Neural progenitor cell (in vitro differentiated cells): ENCODE data around the gene DPF3. TPM values are rescaled to one million over a fixed set of nuclear protein-coding genes. Genes with fewer than 3 reads are reported as not detected.

ENCODE experiments used
- DNase-seq: peaks from one replicate; pipeline ENCODE4 v3.0.0-alpha.2; 2016; ENCODE audit warnings: low spot score
- H2AFZ ChIP-seq: fragments of 200-600 bp; sonication (generic); replicated peaks from 2 replicates; pipeline ENCODE4 v1.6.1; 2016; ENCODE audit warnings: antibody characterized with exemption
- H3F3A ChIP-seq: fragments of 200-600 bp; sonication (generic); 2 replicates; pipeline ENCODE4 v1.6.1; 2016; ENCODE audit warnings: antibody characterized with exemption, low read depth
- H3K27ac ChIP-seq: fragments of 200-600 bp; sonication (generic); 2 replicates; pipeline ENCODE4 v1.5.1; 2016; ENCODE audit warnings: mild to moderate bottlenecking
- H3K27me3 ChIP-seq: fragments of 200-600 bp; sonication (generic); 2 replicates; pipeline ENCODE4 v1.6.1; 2016; ENCODE audit warnings: mild to moderate bottlenecking, moderate library complexity
- H3K36me3 ChIP-seq: fragments of 200-600 bp; sonication (generic); 2 replicates; pipeline ENCODE4 v1.5.1; 2016
- H3K4me1 ChIP-seq: fragments of 200-600 bp; sonication (generic); 2 replicates; pipeline ENCODE4 v1.6.1; 2016; ENCODE audit warnings: mixed run types
- H3K4me2 ChIP-seq: fragments of 200-600 bp; sonication (generic); 2 replicates; pipeline ENCODE4 v1.6.1; 2016
- H3K4me3 ChIP-seq: fragments of 200-600 bp; sonication (generic); 2 replicates; pipeline ENCODE4 v1.5.1; 2016
- H3K79me2 ChIP-seq: fragments of 200-600 bp; sonication (generic); 2 replicates; pipeline ENCODE4 v1.6.1; 2016; ENCODE audit warnings: low read depth
- H3K9ac ChIP-seq: fragments of 200-600 bp; sonication (generic); 2 replicates; pipeline ENCODE4 v1.6.1; 2016
- H3K9me3 ChIP-seq: fragments of 200-600 bp; sonication (generic); 2 replicates; pipeline ENCODE4 v1.5.1; 2016; ENCODE audit warnings: low read depth
- H4K20me1 ChIP-seq: fragments of 200-600 bp; sonication (generic); 2 replicates; pipeline ENCODE4 v1.6.1; 2016; ENCODE audit warnings: low read depth
- H3K27ac Mint-ChIP-seq: 3 replicates; pipeline ENCODE4 v1.8.0; 2021; ENCODE audit warnings: mixed read lengths
- H3K27me3 Mint-ChIP-seq: 2 replicates; pipeline ENCODE4 v1.8.0; 2022; ENCODE audit warnings: low read depth, mild to moderate bottlenecking, inconsistent platforms, moderate library complexity, mixed read lengths; ENCODE audit not compliant: insufficient read depth
- H3K36me3 Mint-ChIP-seq: 3 replicates; pipeline ENCODE4 v1.8.0; 2021; ENCODE audit warnings: mixed read lengths
- H3K4me1 Mint-ChIP-seq: 3 replicates; pipeline ENCODE4 v1.8.0; 2021; ENCODE audit warnings: mixed read lengths
- H3K4me3 Mint-ChIP-seq: 3 replicates; pipeline ENCODE4 v1.8.0; 2021; ENCODE audit warnings: mild to moderate bottlenecking, moderate library complexity, mixed read lengths
- H3K9me3 Mint-ChIP-seq: 3 replicates; pipeline ENCODE4 v1.8.0; 2020; ENCODE audit warnings: mixed read lengths
- EZH2 ChIP-seq: fragments of 200-600 bp; sonication (generic); IDR thresholded peaks from 2 replicates; pipeline ENCODE4 v1.6.1; 2017; ENCODE audit warnings: antibody characterized with exemption, mild to moderate bottlenecking, moderate library complexity
- EZH2phosphoT487 ChIP-seq: fragments of 200-600 bp; sonication (generic); IDR thresholded peaks from 2 replicates; pipeline ENCODE4 v1.6.1; 2017; ENCODE audit warnings: antibody characterized with exemption
- total RNA-seq: library from RNA; depleted of rRNA; stranded (reverse); fragments of >200 nt; gene quantifications from 2 replicates; pipeline ENCODE4 v1.2.3, GENCODE V29; 2015; ENCODE audit warnings: low replicate concordance
- TF ChIP-seq, protein P1 (sequence below): fragments of 200-600 bp; sonication (generic); IDR thresholded peaks from 2 replicates; pipeline ENCODE4 v1.5.1; 2017; ENCODE audit warnings: antibody characterized with exemption, mild to moderate bottlenecking

DPF3 gene
- total RNA-seq, 1 donor from 2014 or later, result not detected

DNA sequence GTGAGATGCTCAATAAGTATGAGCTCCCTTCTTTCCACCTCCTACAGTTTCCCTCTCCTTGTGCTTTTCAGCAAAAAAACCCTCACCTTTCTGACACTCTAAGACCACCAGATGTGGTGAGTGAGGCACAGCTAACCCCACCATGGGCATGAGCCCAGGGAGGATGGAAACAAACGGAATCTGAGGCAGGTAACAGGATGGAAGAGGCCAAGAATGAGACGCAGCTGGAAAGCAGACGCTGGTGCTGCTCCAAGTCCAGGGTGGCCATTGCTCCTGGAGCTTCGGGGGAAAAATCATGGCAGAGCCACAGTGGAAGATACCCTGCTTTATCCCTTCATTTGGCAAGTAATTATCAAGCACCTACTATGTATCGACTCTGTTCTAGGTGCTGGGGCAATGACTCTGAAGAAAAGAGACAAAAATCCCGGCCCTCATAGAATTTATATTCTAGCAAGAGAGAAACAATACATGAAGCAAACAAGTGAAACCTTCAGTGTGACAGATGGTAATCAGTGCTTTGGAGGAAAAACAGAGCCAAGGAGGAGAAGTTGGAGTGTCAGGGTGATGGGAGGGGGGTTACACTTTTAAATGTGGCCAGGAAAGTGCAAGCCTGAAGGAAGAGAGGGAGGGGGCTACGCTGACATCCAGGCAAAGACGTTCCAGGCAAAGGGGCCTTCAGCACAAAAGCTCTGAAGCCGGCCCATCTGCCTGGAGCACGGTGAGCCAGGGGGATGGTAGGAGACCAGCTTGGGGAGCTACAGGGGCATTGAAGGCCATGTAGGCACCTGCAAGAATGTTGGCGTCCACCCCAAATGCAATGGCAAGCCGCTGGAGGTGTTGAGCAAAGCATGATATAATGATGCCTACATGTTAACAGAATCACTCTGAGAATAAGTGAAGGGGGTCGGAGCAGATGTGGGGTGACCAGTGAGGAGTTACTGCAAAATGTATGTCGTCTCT lies 154.2 kb downstream of the DPF3 start:
- DNase-seq, result no peak
- H3K4me3 ChIP-seq, result no peak overlapping the region
- no peaks in the 10 kb centered on the region for H3K9me3 Mint-ChIP-seq

DNA sequence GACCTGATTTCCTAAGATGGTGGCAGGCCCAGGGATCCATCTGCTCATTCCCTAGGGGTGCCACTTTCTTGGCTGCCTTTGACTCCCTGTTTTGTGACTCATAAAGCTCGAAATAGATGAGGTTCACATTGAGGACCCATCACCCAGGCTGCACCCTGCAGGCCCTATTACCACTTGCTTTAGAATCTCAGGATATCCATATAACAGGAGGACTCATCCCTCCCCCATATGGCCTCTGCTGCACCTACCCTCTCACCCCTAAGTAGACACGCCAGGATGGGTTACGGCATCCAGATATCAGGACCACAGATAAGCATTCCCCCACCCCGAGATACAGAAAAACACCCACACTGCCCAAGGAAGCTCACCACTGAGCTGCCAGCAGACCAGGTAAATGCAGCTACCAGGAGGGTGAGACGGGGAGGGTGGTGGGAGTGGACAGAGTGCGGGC lies 155.7 kb downstream of the DPF3 start:
- DNase-seq, result no peak
- Mint-ChIP-seq H3K36me3 (no peaks in the 10 kb centered on the region), H3K27ac (no peak overlapping the region), H3K9me3 (no peaks in the 10 kb centered on the region), H3K27me3 (peaks cover 7% of the 10 kb centered on the region), H3K4me1 (peaks cover 6% of the 10 kb centered on the region), H3K4me3 (no peak overlapping the region)
- Histone ChIP-seq H3K9ac (no peak overlapping the region), H3F3A (no peaks in the 10 kb centered on the region), H3K36me3 (no peaks in the 10 kb centered on the region), H3K4me1 (peaks cover 6% of the 10 kb centered on the region), H3K4me3 (no peak overlapping the region), H3K27ac (no peak overlapping the region), H4K20me1 (no peaks in the 10 kb centered on the region), H2AFZ (no peak overlapping the region), H3K27me3 (no peaks in the 10 kb centered on the region), H3K9me3 (no peaks in the 10 kb centered on the region), H3K4me2 (no peak overlapping the region), H3K79me2 (no peaks in the 10 kb centered on the region)
- TF ChIP-seq, protein P1, sequence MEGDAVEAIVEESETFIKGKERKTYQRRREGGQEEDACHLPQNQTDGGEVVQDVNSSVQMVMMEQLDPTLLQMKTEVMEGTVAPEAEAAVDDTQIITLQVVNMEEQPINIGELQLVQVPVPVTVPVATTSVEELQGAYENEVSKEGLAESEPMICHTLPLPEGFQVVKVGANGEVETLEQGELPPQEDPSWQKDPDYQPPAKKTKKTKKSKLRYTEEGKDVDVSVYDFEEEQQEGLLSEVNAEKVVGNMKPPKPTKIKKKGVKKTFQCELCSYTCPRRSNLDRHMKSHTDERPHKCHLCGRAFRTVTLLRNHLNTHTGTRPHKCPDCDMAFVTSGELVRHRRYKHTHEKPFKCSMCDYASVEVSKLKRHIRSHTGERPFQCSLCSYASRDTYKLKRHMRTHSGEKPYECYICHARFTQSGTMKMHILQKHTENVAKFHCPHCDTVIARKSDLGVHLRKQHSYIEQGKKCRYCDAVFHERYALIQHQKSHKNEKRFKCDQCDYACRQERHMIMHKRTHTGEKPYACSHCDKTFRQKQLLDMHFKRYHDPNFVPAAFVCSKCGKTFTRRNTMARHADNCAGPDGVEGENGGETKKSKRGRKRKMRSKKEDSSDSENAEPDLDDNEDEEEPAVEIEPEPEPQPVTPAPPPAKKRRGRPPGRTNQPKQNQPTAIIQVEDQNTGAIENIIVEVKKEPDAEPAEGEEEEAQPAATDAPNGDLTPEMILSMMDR, result no peak
- no peak for TF ChIP-seq EZH2phosphoT487
- TF ChIP-seq EZH2, result no peak

More for the DNA sequence above, 154.2 kb downstream of the DPF3 start:
- TF ChIP-seq EZH2phosphoT487 (no peak), EZH2 (no peak)
- TF ChIP-seq, protein P1, result no peak
- Histone ChIP-seq H3K4me1 (peaks cover 6% of the 10 kb centered on the region), H3K4me2 (no peak overlapping the region), H3K9ac (no peak overlapping the region), H3K27ac (no peak overlapping the region), H3K79me2 (no peaks in the 10 kb centered on the region), H3K9me3 (no peaks in the 10 kb centered on the region), H4K20me1 (no peaks in the 10 kb centered on the region), H2AFZ (no peak overlapping the region), H3K36me3 (no peaks in the 10 kb centered on the region), H3K27me3 (no peaks in the 10 kb centered on the region), H3F3A (no peaks in the 10 kb centered on the region)
- H3K4me1 Mint-ChIP-seq, result peaks cover 6% of the 10 kb centered on the region
- H3K36me3 Mint-ChIP-seq, result no peaks in the 10 kb centered on the region
- H3K27me3 Mint-ChIP-seq, result peaks cover 13% of the 10 kb centered on the region
- no peak overlapping the region for H3K4me3 Mint-ChIP-seq
- no peak overlapping the region for H3K27ac Mint-ChIP-seq

DNA sequence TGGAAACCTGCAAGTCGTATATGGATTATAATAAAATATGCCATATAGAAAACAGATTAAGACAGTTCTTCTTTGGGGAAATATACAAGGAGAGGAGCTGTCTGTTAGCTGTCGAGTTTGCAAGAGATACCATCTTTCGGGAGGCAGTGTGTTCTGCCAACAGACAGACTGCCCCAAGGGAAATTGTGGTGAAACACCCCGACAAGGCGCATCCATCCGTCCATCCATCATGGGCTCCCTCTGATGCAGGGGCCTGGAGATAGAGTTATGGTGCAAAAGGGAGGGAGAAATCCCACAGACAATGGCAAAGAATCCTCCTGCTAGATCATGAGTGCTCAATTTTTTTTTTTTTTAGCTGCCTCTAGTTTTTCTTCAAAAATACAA lies 156.3 kb downstream of the DPF3 start:
- H3K4me1 ChIP-seq, result peaks cover 4% of the 10 kb centered on the region
- H3K4me3 ChIP-seq, result no peak overlapping the region
- DNase-seq, result no peak

More for the DNA sequence above, 156.3 kb downstream of the DPF3 start:
- Mint-ChIP-seq H3K36me3 (no peaks in the 10 kb centered on the region), H3K4me1 (peaks cover 6% of the 10 kb centered on the region), H3K9me3 (no peaks in the 10 kb centered on the region), H3K27me3 (peaks cover 7% of the 10 kb centered on the region), H3K4me3 (no peak overlapping the region), H3K27ac (no peak overlapping the region)
- no peaks in the 10 kb centered on the region for H3F3A ChIP-seq
- H3K9me3 ChIP-seq, result no peaks in the 10 kb centered on the region
- H3K27ac ChIP-seq, result no peak overlapping the region
- H3K4me2 ChIP-seq, result no peak overlapping the region
- H2AFZ ChIP-seq, result no peak overlapping the region
- no peaks in the 10 kb centered on the region for H3K36me3 ChIP-seq
- no peak overlapping the region for H3K9ac ChIP-seq
- H3K79me2 ChIP-seq, result no peaks in the 10 kb centered on the region
- no peak for TF ChIP-seq EZH2phosphoT487
- TF ChIP-seq EZH2, result no peak
- TF ChIP-seq, protein P1, result no peak
- H3K27me3 ChIP-seq, result no peaks in the 10 kb centered on the region
- H4K20me1 ChIP-seq, result no peaks in the 10 kb centered on the region
